ENCODE results near the gene PSMC4. TPM values are rescaled to one million over a fixed set of nuclear protein-coding genes. Genes with fewer than 3 reads are reported as not detected.
"Not testable (repeated sequence)": the region's sequence is repeated elsewhere in the genome, so short reads cannot be mapped to it uniquely, and the experiment has no call there.

PSMC4 gene
- polyA plus RNA-seq, 4 donors, result 70.4 to 111 (median 91.6) TPM

DNA sequence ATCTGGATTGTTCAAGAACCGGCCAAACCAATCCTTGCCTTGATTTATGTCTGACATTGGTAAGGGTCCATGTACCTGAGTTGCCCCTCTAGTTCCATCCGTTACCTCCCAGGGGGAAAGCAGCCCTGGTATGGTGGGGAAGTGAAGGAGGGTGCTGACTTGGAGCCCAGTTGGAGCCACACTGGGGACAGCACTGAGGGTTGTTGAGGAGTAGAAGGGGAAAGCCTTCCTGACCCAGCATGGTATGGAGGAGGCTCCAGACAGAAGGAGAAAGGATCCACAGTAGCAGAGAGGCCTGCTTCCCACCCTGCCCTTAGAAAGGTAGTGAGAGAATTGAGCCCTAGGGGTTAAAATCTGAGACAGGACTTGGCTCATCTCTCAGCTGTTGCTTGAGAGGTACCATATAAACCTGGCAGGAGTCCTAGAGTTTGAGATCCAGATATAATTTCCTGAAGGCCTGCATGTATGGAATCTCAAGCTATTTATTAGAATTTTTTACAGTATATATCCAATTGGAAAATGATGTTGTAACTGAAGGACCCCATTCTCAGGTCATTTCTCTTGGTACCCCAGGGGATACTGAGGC lies 19.8 kb upstream of the PSMC4 start:
- Histone ChIP-seq H3K4me1 (ENCODE audit: control insufficient read depth in 3 of 3, insufficient read depth in 2 of 3, low read depth in 1 of 3, low read length in 2 of 3) (peaks cover 0 to 7% (median 4%) of the 10 kb centered on the region in 3 donors), H3K27me3 (ENCODE audit: control insufficient read depth in 3 of 3, insufficient read depth in 3 of 3, low read length in 3 of 3) (no peaks in the 10 kb centered on the region), H3K36me3 (ENCODE audit: control insufficient read depth in 3 of 3, insufficient read depth in 2 of 3, low read depth in 1 of 3, low read length in 3 of 3) (no peaks in the 10 kb centered on the region), H3K27ac (ENCODE audit: low read depth in 1 of 3, low read length in 2 of 3) (no peak overlapping the region), H3K9me3 (ENCODE audit: control insufficient read depth in 2 of 2, insufficient read depth in 1 of 2, low read depth in 1 of 2, low read length in 1 of 2) (no peaks in the 10 kb centered on the region), H3K4me3 (ENCODE audit: low read depth in 1 of 3, low read length in 3 of 3) (no peak overlapping the region)
- no peak for DNase-seq
- WGBS, 3 donors, result 95 to 100% (median 97%) methylated on average over 2 of the region's 2 CpGs
- no peak for FAIRE-seq

DNA sequence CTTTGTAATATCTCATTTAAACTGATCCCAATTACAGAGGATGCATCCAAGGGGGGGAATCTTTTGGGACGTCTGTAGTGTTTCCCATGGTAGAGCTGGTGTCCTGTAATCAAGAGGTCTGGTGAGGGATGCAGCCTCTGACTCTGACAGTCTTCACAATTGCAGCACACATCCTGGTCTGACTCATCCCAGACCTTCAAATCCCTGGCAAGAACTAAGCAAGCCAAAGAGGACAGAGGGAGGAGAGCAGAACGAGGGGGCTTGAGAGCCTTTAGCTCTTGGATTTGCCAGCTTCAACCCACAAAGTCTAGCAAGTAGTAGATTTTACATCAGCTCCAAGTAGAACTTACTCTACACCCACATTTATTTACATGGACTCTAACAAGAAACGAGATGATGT lies 19.3 kb upstream of the PSMC4 start:
- no peak overlapping the region for H3K27ac ChIP-seq (ENCODE audit: low read depth in 1 of 3, low read length in 2 of 3)
- DNase-seq (peak in 1 of 2 donors; percentile 19), FAIRE-seq (no peak)
- peaks cover 0 to 4% (median 2%) of the 10 kb centered on the region in 3 donors for H3K4me1 ChIP-seq (ENCODE audit: control insufficient read depth in 3 of 3, insufficient read depth in 2 of 3, low read depth in 1 of 3, low read length in 2 of 3)
- H3K4me3 ChIP-seq (ENCODE audit: low read depth in 1 of 3, low read length in 3 of 3), result no peak overlapping the region
- no peaks in the 10 kb centered on the region for H3K36me3 ChIP-seq (ENCODE audit: control insufficient read depth in 3 of 3, insufficient read depth in 2 of 3, low read depth in 1 of 3, low read length in 3 of 3)
- 54 to 75% (median 62%) methylated on average over 3 of the region's 3 CpGs for WGBS, 3 donors
- H3K27me3 ChIP-seq (ENCODE audit: control insufficient read depth in 3 of 3, insufficient read depth in 3 of 3, low read length in 3 of 3), result no peaks in the 10 kb centered on the region
- no peaks in the 10 kb centered on the region for H3K9me3 ChIP-seq (ENCODE audit: control insufficient read depth in 2 of 2, insufficient read depth in 1 of 2, low read depth in 1 of 2, low read length in 1 of 2)

DNA sequence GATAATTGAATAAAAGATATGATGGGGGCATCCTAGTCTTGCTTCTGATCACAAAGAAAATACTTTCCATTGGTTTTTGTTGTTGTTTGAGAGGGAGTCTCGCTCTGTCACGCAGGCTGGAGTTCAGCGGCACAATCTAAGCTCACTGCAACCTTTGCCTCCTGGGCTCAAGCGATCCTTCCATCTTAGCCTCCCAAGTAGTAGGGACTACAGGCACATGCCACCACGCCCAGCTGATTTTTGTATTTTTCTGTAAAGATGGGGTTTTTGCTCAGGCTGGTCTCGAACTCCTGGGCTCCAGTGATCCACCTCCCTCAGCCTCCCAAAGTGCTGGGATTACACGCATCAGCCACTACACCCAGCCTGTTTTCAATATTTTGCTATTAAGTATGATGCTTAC lies 17.1 kb upstream of the PSMC4 start:
- Histone ChIP-seq H3K27ac (ENCODE audit: low read depth in 1 of 3, low read length in 2 of 3) (no peak overlapping the region), H3K27me3 (ENCODE audit: control insufficient read depth in 3 of 3, insufficient read depth in 3 of 3, low read length in 3 of 3) (no peaks in the 10 kb centered on the region), H3K4me1 (ENCODE audit: control insufficient read depth in 3 of 3, insufficient read depth in 2 of 3, low read depth in 1 of 3, low read length in 2 of 3) (peaks cover 0 to 4% (median 0%) of the 10 kb centered on the region in 3 donors), H3K4me3 (ENCODE audit: low read depth in 1 of 3, low read length in 3 of 3) (no peak overlapping the region), H3K36me3 (ENCODE audit: control insufficient read depth in 3 of 3, insufficient read depth in 2 of 3, low read depth in 1 of 3, low read length in 3 of 3) (no peaks in the 10 kb centered on the region), H3K9me3 (ENCODE audit: control insufficient read depth in 2 of 2, insufficient read depth in 1 of 2, low read depth in 1 of 2, low read length in 1 of 2) (no peaks in the 10 kb centered on the region)
- DNase-seq, result no peak
- WGBS, 3 donors, result 84 to 95% (median 90%) methylated on average over 7 of the region's 7 CpGs
- no peak for FAIRE-seq

DNA sequence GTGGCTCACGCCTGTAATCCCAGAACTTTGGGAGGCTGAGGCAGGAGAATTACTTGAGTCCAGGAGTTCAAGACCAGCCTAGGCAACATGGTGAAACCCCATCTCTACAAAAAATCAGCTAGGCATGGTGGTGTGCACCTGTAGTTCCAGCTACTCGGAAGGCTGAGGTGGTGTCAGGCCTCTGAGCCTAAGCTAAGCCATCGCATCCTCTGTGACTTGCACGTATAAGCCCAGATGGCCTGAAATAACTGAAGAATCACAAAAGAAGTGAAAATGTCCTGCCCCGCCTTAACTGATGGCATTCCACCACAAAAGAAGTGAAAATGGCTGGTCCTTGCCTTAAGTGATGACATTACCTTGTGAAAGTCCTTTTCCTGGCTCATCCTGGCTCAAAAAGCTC lies 13.1 kb upstream of the PSMC4 start:
- WGBS, 3 donors, result 76 to 94% (median 86%) methylated on average over 5 of the region's 5 CpGs
- H3K4me3 ChIP-seq (ENCODE audit: low read depth in 1 of 3, low read length in 3 of 3); H3K9me3 ChIP-seq (ENCODE audit: control insufficient read depth in 2 of 2, insufficient read depth in 1 of 2, low read depth in 1 of 2, low read length in 1 of 2); FAIRE-seq; H3K4me1 ChIP-seq (ENCODE audit: control insufficient read depth in 3 of 3, insufficient read depth in 2 of 3, low read depth in 1 of 3, low read length in 2 of 3); H3K27ac ChIP-seq (ENCODE audit: low read depth in 1 of 3, low read length in 2 of 3); H3K27me3 ChIP-seq (ENCODE audit: control insufficient read depth in 3 of 3, insufficient read depth in 3 of 3, low read length in 3 of 3); DNase-seq; H3K36me3 ChIP-seq (ENCODE audit: control insufficient read depth in 3 of 3, insufficient read depth in 2 of 3, low read depth in 1 of 3, low read length in 3 of 3): not testable (repeated sequence)

DNA sequence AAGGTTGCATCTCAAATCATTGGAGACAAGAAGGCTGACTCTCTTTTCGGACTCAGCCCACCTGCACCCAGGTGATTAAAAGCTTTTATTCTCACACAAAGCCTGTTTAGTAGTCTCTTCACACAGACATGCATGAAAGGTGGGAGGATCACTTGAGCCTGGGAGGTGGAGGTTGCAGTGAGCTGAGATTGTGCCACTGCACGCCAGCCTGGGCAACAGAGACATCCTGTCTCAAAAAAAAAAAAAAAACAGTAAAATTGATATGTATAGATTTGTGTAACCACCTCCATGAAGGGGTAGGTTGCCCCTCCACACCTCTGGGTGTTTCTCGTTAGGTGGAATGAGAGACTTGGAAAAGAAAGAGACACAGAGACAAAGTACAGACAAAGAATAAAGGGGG lies 12.0 kb upstream of the PSMC4 start:
- H3K27me3 ChIP-seq (ENCODE audit: control insufficient read depth in 3 of 3, insufficient read depth in 3 of 3, low read length in 3 of 3); H3K9me3 ChIP-seq (ENCODE audit: control insufficient read depth in 2 of 2, insufficient read depth in 1 of 2, low read depth in 1 of 2, low read length in 1 of 2); FAIRE-seq; H3K4me1 ChIP-seq (ENCODE audit: control insufficient read depth in 3 of 3, insufficient read depth in 2 of 3, low read depth in 1 of 3, low read length in 2 of 3); H3K27ac ChIP-seq (ENCODE audit: low read depth in 1 of 3, low read length in 2 of 3); H3K4me3 ChIP-seq (ENCODE audit: low read depth in 1 of 3, low read length in 3 of 3); H3K36me3 ChIP-seq (ENCODE audit: control insufficient read depth in 3 of 3, insufficient read depth in 2 of 3, low read depth in 1 of 3, low read length in 3 of 3); DNase-seq: not testable (repeated sequence)
- 88 to 96% (median 92%) methylated on average over 3 of the region's 3 CpGs for WGBS, 3 donors

DNA sequence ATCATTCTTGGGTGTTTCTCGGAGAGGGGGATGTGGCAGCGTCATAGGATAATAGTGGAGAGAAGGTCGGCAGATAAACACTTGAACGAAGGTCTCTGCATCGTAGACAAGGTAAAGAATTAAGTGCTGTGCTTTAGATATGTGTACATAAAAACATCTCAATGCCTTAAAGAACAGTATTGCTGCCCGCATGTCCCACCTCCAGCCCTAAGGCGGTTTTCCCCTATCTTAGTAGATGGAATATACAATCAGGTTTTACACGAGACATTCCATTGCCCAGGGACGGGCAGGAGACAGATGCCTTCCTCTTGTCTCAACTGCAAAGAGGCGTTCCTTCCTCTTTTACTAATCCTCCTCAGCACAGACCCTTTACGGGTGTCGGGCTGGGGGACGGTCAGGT lies 11.6 kb upstream of the PSMC4 start:
- H3K4me3 ChIP-seq (ENCODE audit: low read depth in 1 of 3, low read length in 3 of 3); H3K9me3 ChIP-seq (ENCODE audit: control insufficient read depth in 2 of 2, insufficient read depth in 1 of 2, low read depth in 1 of 2, low read length in 1 of 2); H3K4me1 ChIP-seq (ENCODE audit: control insufficient read depth in 3 of 3, insufficient read depth in 2 of 3, low read depth in 1 of 3, low read length in 2 of 3); H3K27ac ChIP-seq (ENCODE audit: low read depth in 1 of 3, low read length in 2 of 3); H3K27me3 ChIP-seq (ENCODE audit: control insufficient read depth in 3 of 3, insufficient read depth in 3 of 3, low read length in 3 of 3); DNase-seq; FAIRE-seq; H3K36me3 ChIP-seq (ENCODE audit: control insufficient read depth in 3 of 3, insufficient read depth in 2 of 3, low read depth in 1 of 3, low read length in 3 of 3): not testable (repeated sequence)
- WGBS, 3 donors, result 57 to 89% (median 72%) methylated on average over 9 to 10 of the region's 13 CpGs

DNA sequence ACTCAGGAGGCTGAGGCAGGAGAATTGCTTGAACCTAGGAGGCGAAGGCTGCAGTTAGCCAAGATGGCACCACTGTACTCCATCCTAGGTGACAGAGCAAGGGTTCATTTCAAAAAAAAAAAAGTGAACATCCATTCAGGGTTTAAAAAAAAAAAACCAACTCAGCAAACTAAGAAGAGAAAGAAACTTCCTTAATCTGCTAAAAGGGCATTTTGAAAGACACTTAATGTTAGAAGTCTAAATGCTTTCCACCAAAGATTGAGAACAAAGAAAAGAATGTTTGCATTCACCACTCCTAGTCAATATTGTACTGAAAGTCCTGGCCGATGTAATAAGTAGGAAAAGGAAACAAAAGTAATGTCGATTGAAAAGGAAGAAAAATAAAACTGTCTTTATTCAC lies 7.1 kb upstream of the PSMC4 start:
- no peak for DNase-seq
- 65 to 78% (median 72%) methylated on average over 3 of the region's 3 CpGs for WGBS, 3 donors
- FAIRE-seq, result no peak

DNA sequence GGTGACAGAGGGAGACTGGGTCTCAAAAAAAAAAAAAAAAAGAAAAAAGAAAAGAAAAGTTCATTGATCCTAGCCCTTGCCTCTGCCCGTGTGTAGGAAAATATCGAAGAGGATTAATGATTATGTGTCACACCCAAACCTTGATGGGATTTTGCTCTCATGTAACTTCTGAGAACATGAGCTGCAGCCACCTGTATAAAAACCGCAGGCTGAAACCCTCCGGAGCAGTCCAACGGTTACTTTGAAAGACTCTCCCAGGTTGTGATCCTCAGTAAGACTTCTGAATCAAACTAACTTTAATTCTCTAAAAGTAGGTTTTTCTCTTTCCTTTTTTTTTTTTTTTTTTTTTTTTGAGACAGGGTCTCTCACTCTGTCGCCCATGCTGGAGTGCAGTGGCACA lies 4.3 kb upstream of the PSMC4 start:
- DNase-seq (no peak), FAIRE-seq (no peak)
- Histone ChIP-seq H3K4me1 (ENCODE audit: control insufficient read depth in 3 of 3, insufficient read depth in 2 of 3, low read depth in 1 of 3, low read length in 2 of 3) (peaks cover 0 to 6% (median 6%) of the 10 kb centered on the region in 3 donors), H3K9me3 (ENCODE audit: control insufficient read depth in 2 of 2, insufficient read depth in 1 of 2, low read depth in 1 of 2, low read length in 1 of 2) (peaks cover 0 to 2% of the 10 kb centered on the region in 2 donors), H3K27ac (ENCODE audit: low read depth in 1 of 3, low read length in 2 of 3) (no peak overlapping the region), H3K36me3 (ENCODE audit: control insufficient read depth in 3 of 3, insufficient read depth in 2 of 3, low read depth in 1 of 3, low read length in 3 of 3) (peaks cover 0 to 3% (median 0%) of the 10 kb centered on the region in 3 donors), H3K27me3 (ENCODE audit: control insufficient read depth in 3 of 3, insufficient read depth in 3 of 3, low read length in 3 of 3) (no peaks in the 10 kb centered on the region), H3K4me3 (ENCODE audit: low read depth in 1 of 3, low read length in 3 of 3) (no peak overlapping the region)
- WGBS, 3 donors, result 91 to 92% (median 92%) methylated on average over 6 of the region's 6 CpGs

More for the DNA sequence above, 7.1 kb upstream of the PSMC4 start:
- Histone ChIP-seq H3K4me3 (ENCODE audit: low read depth in 1 of 3, low read length in 3 of 3) (no peak overlapping the region), H3K27me3 (ENCODE audit: control insufficient read depth in 3 of 3, insufficient read depth in 3 of 3, low read length in 3 of 3) (no peaks in the 10 kb centered on the region), H3K9me3 (ENCODE audit: control insufficient read depth in 2 of 2, insufficient read depth in 1 of 2, low read depth in 1 of 2, low read length in 1 of 2) (peaks cover 0 to 2% of the 10 kb centered on the region in 2 donors), H3K36me3 (ENCODE audit: control insufficient read depth in 3 of 3, insufficient read depth in 2 of 3, low read depth in 1 of 3, low read length in 3 of 3) (peaks cover 0 to 2% (median 0%) of the 10 kb centered on the region in 3 donors), H3K27ac (ENCODE audit: low read depth in 1 of 3, low read length in 2 of 3) (no peak overlapping the region), H3K4me1 (ENCODE audit: control insufficient read depth in 3 of 3, insufficient read depth in 2 of 3, low read depth in 1 of 3, low read length in 2 of 3) (peaks cover 0 to 3% (median 0%) of the 10 kb centered on the region in 3 donors)

DNA sequence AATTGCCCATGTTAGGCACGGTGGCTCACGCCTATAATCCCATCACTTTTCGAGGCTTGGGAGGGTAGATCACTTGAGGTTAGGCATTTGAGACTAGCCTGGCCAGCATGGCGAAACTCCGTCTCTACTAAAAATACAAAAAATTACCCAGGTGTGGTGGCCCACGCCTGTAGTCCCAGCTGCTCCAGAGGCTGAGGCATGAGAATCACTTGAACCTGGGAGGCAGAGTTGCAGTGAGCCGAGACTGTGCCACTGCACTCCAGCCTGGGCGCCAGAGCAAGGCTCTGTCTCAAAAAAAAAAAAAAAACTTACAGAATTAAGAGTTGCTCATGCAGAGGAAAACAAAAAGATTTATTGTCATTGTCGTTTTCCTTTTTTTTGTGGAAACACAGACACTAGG lies 3.4 kb upstream of the PSMC4 start:
- Histone ChIP-seq H3K27me3 (ENCODE audit: control insufficient read depth in 3 of 3, insufficient read depth in 3 of 3, low read length in 3 of 3) (no peaks in the 10 kb centered on the region), H3K4me1 (ENCODE audit: control insufficient read depth in 3 of 3, insufficient read depth in 2 of 3, low read depth in 1 of 3, low read length in 2 of 3) (peaks cover 4 to 14% (median 10%) of the 10 kb centered on the region in 3 donors), H3K27ac (ENCODE audit: low read depth in 1 of 3, low read length in 2 of 3) (no peak overlapping the region), H3K36me3 (ENCODE audit: control insufficient read depth in 3 of 3, insufficient read depth in 2 of 3, low read depth in 1 of 3, low read length in 3 of 3) (peaks cover 0 to 8% (median 0%) of the 10 kb centered on the region in 3 donors), H3K9me3 (ENCODE audit: control insufficient read depth in 2 of 2, insufficient read depth in 1 of 2, low read depth in 1 of 2, low read length in 1 of 2) (peaks cover 0 to 2% of the 10 kb centered on the region in 2 donors), H3K4me3 (ENCODE audit: low read depth in 1 of 3, low read length in 3 of 3) (no peak overlapping the region)
- no peak for DNase-seq
- WGBS, 3 donors, result 89 to 92% (median 90%) methylated on average over 9 of the region's 9 CpGs
- FAIRE-seq, result no peak
